ENCODE results near the gene TAX1BP3. TPM values are rescaled to one million over a fixed set of nuclear protein-coding genes. Genes with fewer than 3 reads are reported as not detected.

Gene TAX1BP3
- total RNA-seq, 1 donor from 2014 or later, result 165 TPM

DNA sequence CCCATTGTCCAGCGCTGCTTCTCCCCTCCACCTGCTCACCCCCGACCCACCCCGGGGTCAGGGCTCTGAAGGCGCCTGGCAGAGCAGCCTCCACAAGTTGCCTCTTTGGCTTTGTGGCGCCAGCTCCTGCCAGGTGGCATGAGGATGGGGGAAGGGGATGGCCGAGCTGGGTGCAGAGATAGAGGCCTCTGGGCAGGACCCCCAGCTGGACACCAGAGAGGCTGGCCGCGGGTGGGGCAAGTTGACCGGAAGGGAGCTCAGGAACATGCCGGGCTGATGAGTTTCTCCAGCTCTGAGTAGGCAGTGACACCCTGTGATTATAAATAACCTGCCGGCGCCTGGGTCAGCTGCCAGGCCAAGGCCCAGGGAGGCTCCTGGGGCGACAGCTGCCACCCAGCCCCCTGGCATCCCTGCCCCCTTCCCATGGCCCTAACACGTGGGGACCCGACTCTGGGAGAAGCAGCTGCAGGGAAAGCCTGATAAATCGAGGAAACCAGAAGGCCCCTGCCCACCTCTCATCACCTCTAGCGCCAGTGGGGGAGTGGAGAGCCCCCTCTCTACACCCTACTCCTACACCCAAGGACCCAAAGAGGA is 26.8 kb upstream of the TAX1BP3 start:
- TF ChIP-seq, protein P1, sequence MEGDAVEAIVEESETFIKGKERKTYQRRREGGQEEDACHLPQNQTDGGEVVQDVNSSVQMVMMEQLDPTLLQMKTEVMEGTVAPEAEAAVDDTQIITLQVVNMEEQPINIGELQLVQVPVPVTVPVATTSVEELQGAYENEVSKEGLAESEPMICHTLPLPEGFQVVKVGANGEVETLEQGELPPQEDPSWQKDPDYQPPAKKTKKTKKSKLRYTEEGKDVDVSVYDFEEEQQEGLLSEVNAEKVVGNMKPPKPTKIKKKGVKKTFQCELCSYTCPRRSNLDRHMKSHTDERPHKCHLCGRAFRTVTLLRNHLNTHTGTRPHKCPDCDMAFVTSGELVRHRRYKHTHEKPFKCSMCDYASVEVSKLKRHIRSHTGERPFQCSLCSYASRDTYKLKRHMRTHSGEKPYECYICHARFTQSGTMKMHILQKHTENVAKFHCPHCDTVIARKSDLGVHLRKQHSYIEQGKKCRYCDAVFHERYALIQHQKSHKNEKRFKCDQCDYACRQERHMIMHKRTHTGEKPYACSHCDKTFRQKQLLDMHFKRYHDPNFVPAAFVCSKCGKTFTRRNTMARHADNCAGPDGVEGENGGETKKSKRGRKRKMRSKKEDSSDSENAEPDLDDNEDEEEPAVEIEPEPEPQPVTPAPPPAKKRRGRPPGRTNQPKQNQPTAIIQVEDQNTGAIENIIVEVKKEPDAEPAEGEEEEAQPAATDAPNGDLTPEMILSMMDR (IDR thresholded peaks at IDR 0.05; ENCODE audit: borderline replicate concordance), result no peak
- Histone ChIP-seq H3K27ac (replicated peaks) (peak overlapping the region; percentile 81), H3K9me3 (replicated peaks) (peaks cover 7% of the 10 kb centered on the region), H3K4me3 (peak overlapping the region; percentile 73), H3K4me1 (peaks cover 31% of the 10 kb centered on the region), H3K27me3 (ENCODE audit: low read depth) (peaks cover 81% of the 10 kb centered on the region), H3K36me3 (no peaks in the 10 kb centered on the region)
- peak; percentile 58 for DNase-seq
- intact Hi-C loops (cut with micrococcal nuclease), result no loop called here

DNA sequence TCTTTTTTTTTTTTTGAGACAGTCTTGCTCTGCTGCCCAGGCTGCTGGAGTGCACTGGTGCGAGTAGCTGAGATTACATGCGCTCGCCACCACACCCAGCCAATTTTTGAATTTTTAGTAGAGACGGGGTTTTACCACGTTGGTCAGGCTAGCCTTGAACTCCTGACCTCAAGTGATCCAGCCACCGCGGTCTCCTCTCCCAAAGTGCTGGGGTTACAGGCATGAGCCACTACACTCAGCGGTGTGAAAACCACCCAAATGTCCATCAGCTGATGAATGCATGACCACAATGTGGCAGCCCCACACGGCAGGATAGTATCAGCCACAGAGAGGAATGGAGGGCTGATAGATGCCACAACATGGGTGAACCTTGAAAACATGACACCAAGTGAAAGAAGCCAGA is 25.5 kb upstream of the TAX1BP3 start:
- intact Hi-C loops (cut with micrococcal nuclease), result no loop called here
- peaks cover 86% of the 10 kb centered on the region for H3K27me3 ChIP-seq (ENCODE audit: low read depth)
- peaks cover 31% of the 10 kb centered on the region for H3K4me1 ChIP-seq
- TF ChIP-seq, protein P1 (IDR thresholded peaks at IDR 0.05; ENCODE audit: borderline replicate concordance), result no peak
- DNase-seq, result no peak
- no peak overlapping the region for H3K4me3 ChIP-seq
- H3K9me3 ChIP-seq (replicated peaks), result peaks cover 7% of the 10 kb centered on the region
- H3K36me3 ChIP-seq, result no peaks in the 10 kb centered on the region
- no peak overlapping the region for H3K27ac ChIP-seq (replicated peaks)

DNA sequence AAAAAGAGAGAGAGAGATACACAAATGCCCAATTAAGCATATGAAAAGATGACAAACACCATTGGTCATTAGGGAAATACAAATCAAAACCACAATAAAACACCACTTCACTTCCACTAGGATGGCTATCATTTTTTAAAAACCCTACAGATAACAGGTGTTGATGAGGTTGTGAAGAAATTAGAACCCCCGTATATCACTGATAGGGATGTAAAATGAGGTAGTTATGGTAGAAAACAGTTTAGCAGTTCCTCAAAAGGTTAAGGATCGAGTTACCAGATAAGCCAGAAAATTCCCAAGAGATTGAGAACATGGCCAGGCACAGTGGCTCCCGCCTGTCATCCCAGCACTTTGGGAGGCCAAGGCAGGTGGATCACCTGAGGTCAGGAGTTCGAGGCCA is 24.8 kb upstream of the TAX1BP3 start:
- Histone ChIP-seq H3K4me1 (peaks cover 31% of the 10 kb centered on the region), H3K27ac (replicated peaks) (no peak overlapping the region), H3K36me3 (no peaks in the 10 kb centered on the region), H3K9me3 (replicated peaks) (peaks cover 4% of the 10 kb centered on the region), H3K27me3 (ENCODE audit: low read depth) (peaks cover 88% of the 10 kb centered on the region), H3K4me3 (no peak overlapping the region)
- TF ChIP-seq, protein P1 (IDR thresholded peaks at IDR 0.05; ENCODE audit: borderline replicate concordance), result no peak
- intact Hi-C loops (cut with micrococcal nuclease), result no loop called here
- DNase-seq, result no peak

DNA sequence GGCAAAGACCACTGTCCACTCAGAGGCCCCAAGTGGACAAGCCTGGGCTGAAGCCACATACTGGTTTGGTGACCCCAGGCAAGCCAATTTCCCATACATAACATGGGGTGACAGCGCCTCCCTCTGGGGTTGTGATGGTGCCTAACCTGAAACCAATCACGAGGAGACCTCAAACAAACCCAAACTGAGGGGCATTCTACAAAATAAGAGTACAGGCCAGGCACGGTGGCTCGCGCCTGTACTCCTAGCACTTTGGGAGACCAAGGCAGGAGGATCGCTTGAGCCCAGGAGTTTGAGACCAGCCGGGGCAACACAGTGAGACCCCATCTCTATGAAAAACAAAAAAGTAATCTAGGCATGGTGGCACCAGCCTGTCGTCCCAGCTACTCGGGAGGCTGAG is 24.0 kb upstream of the TAX1BP3 start:
- no peak for DNase-seq
- no peaks in the 10 kb centered on the region for H3K9me3 ChIP-seq (replicated peaks)
- intact Hi-C loops (cut with micrococcal nuclease), result no loop called here
- TF ChIP-seq, protein P1 (IDR thresholded peaks at IDR 0.05; ENCODE audit: borderline replicate concordance), result peak; percentile 11
- no peaks in the 10 kb centered on the region for H3K36me3 ChIP-seq
- H3K4me1 ChIP-seq, result peaks cover 31% of the 10 kb centered on the region
- peaks cover 82% of the 10 kb centered on the region for H3K27me3 ChIP-seq (ENCODE audit: low read depth)
- H3K27ac ChIP-seq (replicated peaks), result no peak overlapping the region
- H3K4me3 ChIP-seq, result no peak overlapping the region

DNA sequence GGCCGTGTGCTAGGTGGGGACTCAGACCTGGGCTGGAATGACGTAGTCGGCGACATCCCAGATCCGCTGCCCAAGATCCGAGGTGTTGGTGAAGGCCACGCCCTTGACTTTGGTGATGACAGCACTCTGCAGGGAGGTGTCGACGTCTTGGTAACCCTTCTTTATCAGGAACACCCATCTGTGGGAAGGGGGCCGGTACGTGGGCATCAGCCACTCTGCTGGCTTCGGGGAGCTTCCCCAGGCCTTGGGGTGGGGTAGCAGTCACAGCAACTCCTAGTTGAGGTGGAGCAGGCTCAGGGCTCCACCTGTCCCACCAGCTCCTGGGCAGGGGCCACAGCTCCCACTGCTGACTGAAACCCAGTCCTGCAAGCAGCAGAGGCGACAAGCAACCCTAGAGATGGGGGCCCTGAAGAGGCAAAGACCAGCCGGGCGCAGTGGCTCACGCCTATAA is 23.3 kb upstream of the TAX1BP3 start:
- Histone ChIP-seq H3K36me3 (no peaks in the 10 kb centered on the region), H3K27ac (replicated peaks) (no peak overlapping the region), H3K4me1 (peaks cover 24% of the 10 kb centered on the region), H3K27me3 (ENCODE audit: low read depth) (peaks cover 75% of the 10 kb centered on the region), H3K4me3 (no peak overlapping the region), H3K9me3 (replicated peaks) (no peaks in the 10 kb centered on the region)
- TF ChIP-seq, protein P1 (IDR thresholded peaks at IDR 0.05; ENCODE audit: borderline replicate concordance), result no peak
- DNase-seq, result no peak
- intact Hi-C loops (cut with micrococcal nuclease), result no loop called here

Measured in left ventricle myocardium inferior (tissue), 1 donor.